Large intestine (tissue), 3 donors: ENCODE measurements around the gene ZNF300. TPM values are rescaled to one million over a fixed set of nuclear protein-coding genes. Genes with fewer than 3 reads are reported as not detected.
"Not testable (repeated sequence)": the region's sequence is repeated elsewhere in the genome, so short reads cannot be mapped to it uniquely, and the experiment has no call there.

Experiments
- DNase-seq, 2 donors: peaks; one replicate each; pipeline versions ENCODE4 v3.0.0 to v3.0.0-alpha.2; 2013
- H3K27ac ChIP-seq: one replicate; pipeline ENCODE4 v1.5.1; 2013; ENCODE audit warnings: low read length
- H3K27me3 ChIP-seq: 2 replicates; pipeline ENCODE4 v1.6.1; 2013; ENCODE audit warnings: low read length; ENCODE audit not compliant: control insufficient read depth, insufficient read depth
- H3K36me3 ChIP-seq: 2 replicates; pipeline ENCODE4 v1.6.1; 2013; ENCODE audit warnings: low read length; ENCODE audit not compliant: control insufficient read depth, insufficient read depth
- H3K4me1 ChIP-seq: one replicate; pipeline ENCODE4 v1.6.1; 2013; ENCODE audit warnings: low read length; ENCODE audit not compliant: control insufficient read depth, insufficient read depth
- H3K4me3 ChIP-seq: one replicate; pipeline ENCODE4 v1.5.1; 2013; ENCODE audit warnings: low read length
- H3K9me3 ChIP-seq: one replicate; pipeline ENCODE4 v1.6.1; 2013; ENCODE audit warnings: mild to moderate bottlenecking, low read depth, low read length, moderate library complexity; ENCODE audit not compliant: control insufficient read depth
- WGBS: methylation state at CpG from one replicate; pipeline ENCODE4 v1.1.5; 2013; ENCODE audit warnings: low lambda C conversion rate; ENCODE audit not compliant: insufficient coverage; 5-methylcytosine and 5-hydroxymethylcytosine counted together
- polyA plus RNA-seq: library from polyadenylated mRNA; unstranded; fragments of 120-200 nt; gene quantifications from one replicate; pipeline ENCODE4 v1.2.1, GENCODE V29; 2013

ZNF300 gene
- polyA plus RNA-seq, 1 donor = 13.7 TPM

- no peak overlapping the region for H3K27ac ChIP-seq
- no peaks in the 10 kb centered on the region for H3K27me3 ChIP-seq
- H3K9me3 ChIP-seq = peaks cover 69% of the 10 kb centered on the region
- H3K36me3 ChIP-seq = peaks cover 28% of the 10 kb centered on the region
- DNase-seq = no peak
- no peak overlapping the region for H3K4me3 ChIP-seq
- WGBS = no CpG with 5 or more reads among the region's 2 CpGs
- no peaks in the 10 kb centered on the region for H3K4me1 ChIP-seq
Measured at GRCh38 chr5:150901446-150901845, 3.3 kb downstream of the ZNF300 start.

GRCh38 chr5:150895431-150896428, 9.1 kb downstream of the ZNF300 start:
- no peak overlapping the region for H3K4me3 ChIP-seq
- no peaks in the 10 kb centered on the region for H3K27me3 ChIP-seq
- H3K4me1 ChIP-seq = no peaks in the 10 kb centered on the region
- peaks cover 26% of the 10 kb centered on the region for H3K36me3 ChIP-seq
- no peak for DNase-seq
- no CpG with 5 or more reads among the region's 8 CpGs for WGBS
- peaks cover 64% of the 10 kb centered on the region for H3K9me3 ChIP-seq
- no peak overlapping the region for H3K27ac ChIP-seq

GRCh38 chr5:150879358-150879757, 25.4 kb downstream of the ZNF300 start:
- H3K4me1 ChIP-seq = no peaks in the 10 kb centered on the region
- H3K36me3 ChIP-seq = no peaks in the 10 kb centered on the region
- no peaks in the 10 kb centered on the region for H3K27me3 ChIP-seq
- H3K4me3 ChIP-seq = no peak overlapping the region
- H3K27ac ChIP-seq = no peak overlapping the region
- DNase-seq = no peak
- peaks cover 11% of the 10 kb centered on the region for H3K9me3 ChIP-seq

GRCh38 chr5:150862070-150862469, 42.7 kb downstream of the ZNF300 start:
- H3K4me3 ChIP-seq = no peak overlapping the region
- H3K36me3 ChIP-seq = no peaks in the 10 kb centered on the region
- H3K4me1 ChIP-seq = no peaks in the 10 kb centered on the region
- WGBS = no CpG with 5 or more reads among the region's 1 CpG
- H3K27ac ChIP-seq = no peak overlapping the region
- no peak for DNase-seq
- H3K9me3 ChIP-seq = no peaks in the 10 kb centered on the region
- no peaks in the 10 kb centered on the region for H3K27me3 ChIP-seq

GRCh38 chr5:150860246-150860821, 44.4 kb downstream of the ZNF300 start:
- Histone ChIP-seq H3K9me3 (no peaks in the 10 kb centered on the region), H3K4me1 (no peaks in the 10 kb centered on the region), H3K27ac (no peak overlapping the region), H3K36me3 (no peaks in the 10 kb centered on the region), H3K27me3 (no peaks in the 10 kb centered on the region), H3K4me3 (no peak overlapping the region)
- no peak for DNase-seq
- WGBS = no CpG with 5 or more reads among the region's 2 CpGs

GRCh38 chr5:150856700-150857099, 48.1 kb downstream of the ZNF300 start:
- H3K9me3 ChIP-seq, H3K27ac ChIP-seq, H3K36me3 ChIP-seq, DNase-seq, H3K27me3 ChIP-seq, H3K4me1 ChIP-seq, H3K4me3 ChIP-seq: not testable (repeated sequence)
- WGBS = no CpG with 5 or more reads among the region's 3 CpGs

- Histone ChIP-seq H3K27ac (no peak overlapping the region), H3K4me1 (no peaks in the 10 kb centered on the region), H3K4me3 (no peak overlapping the region), H3K9me3 (no peaks in the 10 kb centered on the region), H3K36me3 (no peaks in the 10 kb centered on the region), H3K27me3 (no peaks in the 10 kb centered on the region)
- WGBS = 90% methylated on average over 2 of the region's 2 CpGs
- DNase-seq = no peak
Measured at GRCh38 chr5:150853561-150853960, 51.2 kb downstream of the ZNF300 start.

- H3K4me1 ChIP-seq = no peaks in the 10 kb centered on the region
- no peak for DNase-seq
- H3K27ac ChIP-seq = no peak overlapping the region
- no CpG with 5 or more reads among the region's 3 CpGs for WGBS
- H3K4me3 ChIP-seq = no peak overlapping the region
- H3K9me3 ChIP-seq = no peaks in the 10 kb centered on the region
- H3K27me3 ChIP-seq = no peaks in the 10 kb centered on the region
- H3K36me3 ChIP-seq = no peaks in the 10 kb centered on the region
Measured at GRCh38 chr5:150851039-150851438, 53.7 kb downstream of the ZNF300 start.

GRCh38 chr5:150848271-150848670, 56.5 kb downstream of the ZNF300 start:
- no peaks in the 10 kb centered on the region for H3K27me3 ChIP-seq
- H3K4me3 ChIP-seq = no peak overlapping the region
- no peak for DNase-seq
- H3K9me3 ChIP-seq = no peaks in the 10 kb centered on the region
- no peak overlapping the region for H3K27ac ChIP-seq
- H3K4me1 ChIP-seq = no peaks in the 10 kb centered on the region
- H3K36me3 ChIP-seq = no peaks in the 10 kb centered on the region
- WGBS = no CpG with 5 or more reads among the region's 4 CpGs

- Histone ChIP-seq H3K36me3 (no peaks in the 10 kb centered on the region), H3K4me3 (no peak overlapping the region)
Measured at GRCh38 chr5:150847334-150847695, 57.5 kb downstream of the ZNF300 start.

More at GRCh38 chr5:150847334-150847695, 57.5 kb downstream of the ZNF300 start:
- no peaks in the 10 kb centered on the region for H3K9me3 ChIP-seq
- DNase-seq = no peak
- no peaks in the 10 kb centered on the region for H3K27me3 ChIP-seq
- no peaks in the 10 kb centered on the region for H3K4me1 ChIP-seq
- no peak overlapping the region for H3K27ac ChIP-seq
- no CpG with 5 or more reads among the region's 5 CpGs for WGBS
